Keratinocyte (primary cell): ENCODE measurements around the gene SPOCD1. TPM values are rescaled to one million over a fixed set of nuclear protein-coding genes. Genes with fewer than 3 reads are reported as not detected.

Source experiments
- DNase-seq: peaks from one replicate; pipeline ENCODE4 v3.0.0-alpha.2; 2011; ENCODE audit warnings: low read depth, missing footprints, low spot score
- FAIRE-seq: peaks from 2 replicates; lab custom pipeline; 2011; peaks lifted over from hg19 to GRCh38; lab: Jason Lieb, UNC
- H2AFZ ChIP-seq: 2 replicates; pipeline ENCODE4 v1.6.0; 2012; ENCODE audit warnings: low read length, control low read depth, inconsistent platforms; ENCODE audit not compliant: control insufficient read depth
- H3K27ac ChIP-seq: 2 replicates; pipeline ENCODE4 v1.5.1; 2011; ENCODE audit warnings: low read length; ENCODE audit not compliant: control insufficient read depth, insufficient read depth
- H3K27me3 ChIP-seq: 3 replicates; pipeline ENCODE4 v1.6.0; 2011; ENCODE audit warnings: low read length; ENCODE audit not compliant: control insufficient read depth, insufficient read depth; ENCODE audit errors: extremely low read depth
- H3K36me3 ChIP-seq, 2 experiments: 2 replicates in 1 of 2; 3 replicates in 1 of 2; pipeline ENCODE4 v1.5.1; 2011; ENCODE audit warnings: low read length in 2 of 2, mild to moderate bottlenecking in 1 of 2; ENCODE audit not compliant: control insufficient read depth in 2 of 2, insufficient read depth in 2 of 2; ENCODE audit errors: extremely low read depth in 1 of 2
- H3K4me1 ChIP-seq: 3 replicates; pipeline ENCODE4 v1.5.1; 2011; ENCODE audit warnings: low read length; ENCODE audit not compliant: control insufficient read depth, insufficient read depth; ENCODE audit errors: extremely low read depth
- H3K4me2 ChIP-seq: 3 replicates; pipeline ENCODE4 v1.6.0; 2011; ENCODE audit warnings: low read depth, low read length; ENCODE audit not compliant: control insufficient read depth, insufficient read depth; ENCODE audit errors: extremely low read depth
- H3K4me3 ChIP-seq, 3 experiments: fragments of 200-600 bp in 1 of 3; sonication (generic) in 1 of 3; 2 replicates in 2 of 3; 3 replicates in 1 of 3; pipeline ENCODE4 v1.5.1; 2011 to 2016; ENCODE audit warnings: low read length in 3 of 3, mild to moderate bottlenecking in 3 of 3, control low read depth in 2 of 3, inconsistent platforms in 1 of 3, low read depth in 1 of 3, mixed read lengths in 1 of 3, mixed run types in 1 of 3, moderate library complexity in 1 of 3; ENCODE audit not compliant: control insufficient read depth in 2 of 3, insufficient read depth in 2 of 3; ENCODE audit errors: extremely low read depth in 1 of 3
- H3K79me2 ChIP-seq: 2 replicates; pipeline ENCODE4 v1.6.0; 2012; ENCODE audit warnings: low read length; ENCODE audit not compliant: control insufficient read depth, insufficient read depth
- H3K9ac ChIP-seq: 3 replicates; pipeline ENCODE4 v1.6.0; 2011; ENCODE audit warnings: low read length; ENCODE audit not compliant: control insufficient read depth, insufficient read depth; ENCODE audit errors: extremely low read depth
- H3K9me1 ChIP-seq: 3 replicates; pipeline ENCODE4 v1.6.0; 2011; ENCODE audit warnings: low read length; ENCODE audit not compliant: control insufficient read depth, insufficient read depth; ENCODE audit errors: extremely low read depth
- H3K9me3 ChIP-seq: 2 replicates; pipeline ENCODE4 v1.5.1; 2012; ENCODE audit warnings: low read depth, low read length; ENCODE audit not compliant: control insufficient read depth
- H4K20me1 ChIP-seq: 3 replicates; pipeline ENCODE4 v1.6.0; 2011; ENCODE audit warnings: low read length; ENCODE audit not compliant: control insufficient read depth, insufficient read depth; ENCODE audit errors: extremely low read depth
- CTCF ChIP-seq, 3 experiments: IDR thresholded peaks in 1 of 3; conservative IDR thresholded peaks in 1 of 3; optimal IDR thresholded peaks in 1 of 3; 2 replicates in 2 of 3; 3 replicates in 1 of 3; pipeline versions ENCODE3 to v1.5.1; 2011; ENCODE audit warnings: low read length in 3 of 3, mild to moderate bottlenecking in 3 of 3, moderate library complexity in 2 of 3, control low read depth in 1 of 3, inconsistent platforms in 1 of 3; ENCODE audit not compliant: insufficient read depth in 2 of 3; ENCODE audit errors: extremely low read depth in 1 of 3
- EZH2 ChIP-seq: IDR thresholded peaks from one replicate; pipeline ENCODE4 v1.6.1; 2012; ENCODE audit warnings: inconsistent platforms, mild to moderate bottlenecking, low read length, moderate library complexity
- dilution Hi-C: fragments of 300-500 bp; cut with MboI; formaldehyde crosslinking; loops from one replicate; pipeline ENCODE4 v1.7.0; 2020; ENCODE audit warnings: low sequenced_read_pairs; ENCODE audit not compliant: extremely low pct_ligation_motif_present
- polyA plus RNA-seq, 5 experiments: library from polyadenylated mRNA; depleted of rRNA in 3 of 5; stranded (reverse) in 3 of 5; stranded (forward) in 1 of 5; unstranded in 1 of 5; fragments of >200 nt; gene quantifications; 1 replicate in 1 of 5; 2 replicates in 3 of 5; 3 replicates in 1 of 5; pipeline versions ENCODE4 v1.2.1 to v1.2.3, GENCODE V29; 2011 to 2012; ENCODE audit warnings: missing spikeins in 2 of 5, low read depth in 1 of 5, low replicate concordance in 1 of 5

The SPOCD1 gene
- polyA plus RNA-seq, 1 donor (not counting 4 experiments of a cell fraction or from before 2014, with no cell fraction given), result 4.7 TPM

- dilution Hi-C loops, result no loop called here
- no peaks in the 10 kb centered on the region for H3K27me3 ChIP-seq
- no peaks in the 10 kb centered on the region for H3K36me3 ChIP-seq
- H3K4me3 ChIP-seq, result peak overlapping the region; percentile 47 to 84 (median 83)
- no peak for TF ChIP-seq CTCF (optimal IDR thresholded peaks at IDR 0.05 in 1 of 3, IDR thresholded peaks at IDR 0.05 in 1 of 3, conservative IDR thresholded peaks at IDR 0.05 in 1 of 3; ENCODE audit: extremely low read depth in 1 of 3, insufficient read depth in 2 of 3, low read length in 3 of 3)
- no peak for TF ChIP-seq EZH2
- no peak for FAIRE-seq
- DNase-seq, result peak; percentile 75
- peak overlapping the region; percentile 97 for H2AFZ ChIP-seq
- H3K27ac ChIP-seq, result peak overlapping the region; percentile 93
- no peaks in the 10 kb centered on the region for H3K9me3 ChIP-seq
- peak overlapping the region; percentile 90 for H3K9ac ChIP-seq
- no peaks in the 10 kb centered on the region for H3K79me2 ChIP-seq
- H3K4me1 ChIP-seq, result peaks cover 11% of the 10 kb centered on the region
- no peaks in the 10 kb centered on the region for H3K9me1 ChIP-seq
- H4K20me1 ChIP-seq, result no peaks in the 10 kb centered on the region
- H3K4me2 ChIP-seq, result peak overlapping the region; percentile 99
These were observed 27.5 kb downstream of the SPOCD1 start for GRCh38 chr1:31788138-31788824.

GRCh38 chr1:31787786-31788137 is 28.1 kb downstream of the SPOCD1 start:
- Histone ChIP-seq H3K9me3 (no peaks in the 10 kb centered on the region), H3K27ac (no peak overlapping the region), H3K4me2 (peak overlapping the region; percentile 99), H3K79me2 (no peaks in the 10 kb centered on the region), H3K9me1 (no peaks in the 10 kb centered on the region), H3K9ac (no peak overlapping the region), H3K4me1 (peaks cover 11% of the 10 kb centered on the region), H3K27me3 (no peaks in the 10 kb centered on the region), H2AFZ (peak overlapping the region; percentile 45), H3K4me3 (peak overlapping the region in 1 of 3 experiments; percentile 84), H4K20me1 (no peaks in the 10 kb centered on the region), H3K36me3 (no peaks in the 10 kb centered on the region)
- FAIRE-seq (peak; percentile 83), DNase-seq (no peak)
- dilution Hi-C loops, result no loop called here
- no peak for TF ChIP-seq CTCF (optimal IDR thresholded peaks at IDR 0.05 in 1 of 3, IDR thresholded peaks at IDR 0.05 in 1 of 3, conservative IDR thresholded peaks at IDR 0.05 in 1 of 3; ENCODE audit: extremely low read depth in 1 of 3, insufficient read depth in 2 of 3, low read length in 3 of 3)
- TF ChIP-seq EZH2, result no peak
